NCI-H2081 (cell line): ENCODE measurements around the gene AFDN.

Source experiments
- DNase-seq, 2 experiments: peaks; one replicate each; lab custom pipeline; 2025; lab: John Stamatoyannopoulos, UW

The AFDN gene

DNA sequence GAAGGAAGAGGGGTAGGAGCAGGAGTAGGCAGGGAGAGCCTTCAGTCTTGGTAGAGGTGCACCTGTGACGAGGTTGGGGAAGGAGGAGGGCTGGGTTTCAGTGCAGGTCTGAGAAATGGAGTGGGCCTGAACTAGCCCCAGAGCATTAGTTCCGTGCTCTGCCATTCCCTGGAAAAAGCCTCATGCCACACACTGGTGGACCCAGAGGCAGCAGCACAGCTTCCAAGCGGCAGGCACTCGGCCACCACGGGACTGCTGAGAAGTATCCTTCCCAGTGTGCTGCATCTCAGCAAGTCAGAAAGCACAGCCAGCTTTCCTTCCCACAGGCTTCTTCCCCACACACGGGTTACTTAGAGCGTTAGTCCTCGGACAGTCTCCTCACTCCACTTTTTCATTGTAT is 93.5 kb downstream of the AFDN start:
- DNase-seq = no peak

DNA sequence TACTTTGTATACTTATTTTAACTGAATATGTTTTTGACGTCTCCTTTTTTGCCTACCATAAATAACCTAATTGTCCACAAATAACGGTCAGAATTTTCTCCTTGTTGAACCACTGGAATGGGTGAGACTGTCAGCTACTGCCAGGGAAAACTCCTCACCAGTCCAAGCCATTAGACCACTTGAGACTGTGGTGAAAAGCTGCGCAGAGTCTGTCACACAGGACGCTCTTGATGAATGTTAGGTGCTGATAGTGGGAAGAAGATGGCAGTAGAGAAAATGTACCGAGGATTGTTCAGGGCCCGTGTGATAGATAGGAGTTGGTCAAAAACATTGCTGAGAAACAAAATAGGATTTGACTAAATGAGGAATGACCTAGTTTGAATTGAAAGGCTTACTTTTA is 95.1 kb downstream of the AFDN start:
- no peak for DNase-seq

DNA sequence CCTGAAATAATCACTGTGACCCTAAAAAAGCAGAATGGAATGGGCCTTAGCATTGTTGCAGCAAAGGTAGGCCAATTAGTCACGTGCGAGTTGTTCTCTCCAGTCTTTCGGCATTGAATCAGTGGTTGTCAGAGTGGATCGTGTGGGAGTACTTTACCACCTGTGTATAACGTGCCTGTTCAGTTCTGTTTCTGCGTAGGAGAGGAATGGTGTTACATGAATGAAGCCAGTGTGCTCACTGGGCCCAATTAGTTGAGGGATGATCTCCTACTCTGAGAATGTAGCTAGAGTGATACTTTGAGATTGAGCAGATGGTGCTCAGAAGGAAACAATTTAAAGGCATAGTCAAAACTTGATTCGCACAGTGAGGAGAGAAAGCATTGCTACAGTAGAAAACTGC is 98.3 kb downstream of the AFDN start:
- DNase-seq = no peak

DNA sequence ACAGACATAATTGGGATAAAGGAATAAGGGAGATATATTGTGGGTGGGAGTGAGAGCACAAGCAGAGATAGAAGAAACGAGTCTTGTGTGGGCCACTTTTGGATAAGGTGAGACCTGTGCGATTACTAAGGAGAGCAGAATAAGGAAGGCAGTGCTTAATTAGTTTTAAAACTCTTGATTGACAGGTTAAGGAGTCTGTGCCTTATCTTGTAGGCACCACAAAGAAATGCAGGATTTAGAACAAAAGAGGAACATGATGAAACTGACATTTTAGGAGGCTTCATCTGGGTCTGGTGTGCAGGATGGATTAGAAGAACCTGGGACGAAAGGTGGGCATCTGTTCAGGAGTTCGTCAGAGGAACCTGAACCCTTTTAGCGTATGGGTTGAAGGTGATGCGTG is 100.5 kb downstream of the AFDN start:
- DNase-seq = no peak

DNA sequence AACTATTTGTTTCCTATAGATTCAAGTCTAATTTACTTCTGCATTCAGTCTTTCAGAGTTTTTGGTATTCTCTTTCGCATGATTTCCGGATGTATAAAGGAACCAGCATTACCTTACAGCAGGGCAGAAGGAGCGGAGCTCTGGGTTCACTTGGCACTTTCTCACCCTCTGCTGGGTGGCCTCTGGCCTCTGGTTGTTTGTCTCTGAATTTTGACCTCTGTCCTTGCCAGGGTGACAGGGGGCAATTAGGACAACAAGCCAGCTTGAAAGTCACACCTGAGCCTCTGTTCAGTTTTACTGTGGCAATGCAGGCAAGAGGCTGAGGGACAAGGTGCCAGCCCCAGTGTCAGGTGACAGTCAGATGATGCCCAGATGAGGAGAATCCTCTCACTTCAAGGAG is 101.4 kb downstream of the AFDN start:
- DNase-seq = no peak

DNA sequence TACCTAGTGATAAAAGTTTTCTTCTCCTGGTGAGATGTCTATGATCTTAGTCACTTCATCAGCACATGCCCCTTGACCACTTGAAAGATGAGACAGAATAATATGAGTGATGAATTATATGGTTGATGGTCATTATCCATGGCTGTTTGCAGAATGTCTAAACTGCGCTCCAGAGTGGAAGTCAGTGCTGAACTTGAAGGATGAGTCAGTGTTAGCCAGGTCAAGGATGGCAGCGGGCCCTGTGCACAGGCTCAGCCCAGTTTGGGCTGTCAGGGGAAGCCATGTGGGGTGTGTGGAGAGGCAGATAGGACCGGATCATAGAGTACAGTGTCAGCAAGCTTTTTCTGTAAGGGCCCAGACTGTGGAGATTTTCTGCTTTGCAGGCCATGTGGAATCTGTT is 103.6 kb downstream of the AFDN start:
- DNase-seq = no peak

DNA sequence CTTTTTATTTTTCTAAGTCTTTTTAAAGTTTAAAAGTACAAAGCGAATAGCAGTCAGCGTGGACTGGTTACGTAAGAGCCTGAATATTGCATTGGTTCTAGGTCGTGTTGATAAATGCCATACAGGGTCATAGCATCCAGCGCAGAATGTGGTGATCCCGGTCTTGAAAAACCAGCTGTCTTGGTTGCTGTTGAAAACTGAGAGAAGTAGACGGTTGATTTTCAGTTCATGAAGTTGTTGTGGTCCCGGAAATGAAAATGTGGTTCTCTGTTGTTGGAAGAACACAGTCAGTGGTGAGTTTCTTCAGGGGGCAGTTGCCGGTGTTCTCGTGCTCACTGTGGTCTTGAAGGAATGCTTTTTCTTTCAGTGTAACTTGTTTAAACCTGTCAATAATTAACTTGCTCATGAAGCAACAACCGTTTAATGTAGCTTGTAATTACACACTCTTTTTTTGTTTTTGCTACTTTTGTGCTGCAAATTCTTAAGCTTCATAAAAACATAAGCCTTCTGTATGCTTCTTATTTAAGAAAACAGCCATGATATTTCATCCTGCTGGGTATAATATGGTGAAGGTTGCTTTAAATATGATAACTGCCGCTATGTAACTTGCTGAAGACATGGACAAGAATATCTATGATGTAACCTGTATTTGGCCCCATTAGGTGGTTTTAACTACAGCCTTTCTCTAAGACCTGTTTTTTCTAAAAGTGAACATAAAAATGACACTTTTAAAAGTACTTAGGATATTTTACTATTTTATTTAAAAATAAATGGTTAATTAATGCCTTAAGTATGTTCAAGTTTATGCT is 106.0 kb downstream of the AFDN start:
- DNase-seq = no peak

DNA sequence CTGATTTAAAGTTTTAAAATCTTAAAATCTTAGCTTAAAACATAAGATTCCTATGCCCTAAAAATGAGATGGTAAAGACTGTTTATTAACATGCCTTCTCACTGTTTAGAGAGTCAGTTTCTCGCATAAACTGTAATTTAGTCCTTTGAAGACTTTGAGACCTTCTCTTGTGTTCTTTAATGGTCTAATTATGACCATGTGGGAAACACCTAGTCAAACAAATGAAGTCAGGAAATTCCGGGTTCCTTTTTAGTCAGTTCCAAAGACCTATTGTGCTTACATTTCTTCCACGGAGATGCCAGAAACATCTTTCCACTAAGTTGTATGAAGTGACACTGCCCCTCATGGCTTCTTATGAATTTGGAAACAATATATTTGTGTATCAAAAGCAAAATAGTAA is 106.6 kb downstream of the AFDN start:
- DNase-seq = no peak

GRCh38 chr6:167933847-167934246 is 107.1 kb downstream of the AFDN start:
- no peak for DNase-seq

DNA sequence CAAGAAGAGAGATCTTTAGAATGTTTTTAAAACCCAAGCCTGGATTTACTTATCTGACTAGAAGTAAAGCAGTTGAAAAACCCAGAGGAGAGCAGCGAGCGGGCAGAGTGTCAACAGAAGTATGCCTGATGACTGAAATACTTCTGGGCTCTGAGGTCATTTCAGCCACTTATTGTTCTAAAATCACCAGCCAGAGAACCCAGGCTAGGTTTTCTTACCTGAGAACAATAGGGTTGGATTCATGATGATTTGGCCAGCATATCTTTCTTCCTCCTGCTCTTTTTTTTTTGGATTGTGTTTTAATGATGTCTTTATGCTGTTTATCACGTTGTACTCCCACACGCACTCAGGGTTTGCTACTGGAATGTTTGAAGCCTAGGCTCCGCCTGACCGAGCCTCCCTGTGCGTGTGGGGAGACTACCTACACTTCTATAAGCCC is 107.7 kb downstream of the AFDN start:
- no peak for DNase-seq

- DNase-seq = no peak
These were observed 109.3 kb downstream of the AFDN start for GRCh38 chr6:167936051-167936450.

GRCh38 chr6:167937301-167937700 is 110.6 kb downstream of the AFDN start:
- no peak for DNase-seq

- DNase-seq = no peak
These were observed 111.5 kb downstream of the AFDN start for GRCh38 chr6:167937948-167938911.

DNA sequence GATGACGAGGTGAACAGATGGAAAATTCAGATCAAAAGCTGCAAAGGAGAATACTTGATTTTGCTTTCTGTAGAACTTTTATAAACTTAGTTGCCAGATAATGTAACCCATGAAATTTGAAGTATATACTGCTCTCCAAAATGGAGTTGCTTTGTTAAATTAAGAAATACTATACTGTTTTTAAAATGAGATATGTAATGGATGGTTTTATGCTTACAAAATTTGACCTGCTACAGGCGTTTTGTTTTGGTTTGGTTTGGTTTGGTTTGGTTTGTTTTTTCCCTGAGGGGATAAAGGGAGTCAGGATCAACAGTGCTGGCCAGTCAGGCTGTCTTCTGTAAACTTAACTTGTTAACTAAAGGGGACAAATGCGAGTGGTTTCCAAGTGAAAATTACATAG is 115.1 kb downstream of the AFDN start:
- DNase-seq = no peak

DNA sequence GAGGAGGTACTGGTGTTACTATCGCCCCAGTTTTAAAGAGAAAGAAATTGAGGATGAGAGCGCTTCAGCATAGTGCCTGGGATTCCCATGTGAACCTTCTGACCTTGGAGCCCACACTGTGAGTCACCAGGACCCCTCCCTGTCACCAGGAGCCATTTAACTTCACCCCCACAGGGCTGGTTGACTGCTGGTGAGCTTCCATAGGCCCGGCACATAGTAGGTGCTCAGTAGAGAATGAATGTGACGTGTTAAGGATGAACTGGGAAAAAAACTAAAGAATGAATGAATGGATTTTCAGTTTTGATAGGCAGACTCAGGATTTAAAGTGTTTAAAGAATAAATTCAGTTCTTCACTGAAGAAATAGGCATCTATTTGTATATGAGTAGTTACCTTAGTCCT is 117.4 kb downstream of the AFDN start:
- no peak for DNase-seq

DNA sequence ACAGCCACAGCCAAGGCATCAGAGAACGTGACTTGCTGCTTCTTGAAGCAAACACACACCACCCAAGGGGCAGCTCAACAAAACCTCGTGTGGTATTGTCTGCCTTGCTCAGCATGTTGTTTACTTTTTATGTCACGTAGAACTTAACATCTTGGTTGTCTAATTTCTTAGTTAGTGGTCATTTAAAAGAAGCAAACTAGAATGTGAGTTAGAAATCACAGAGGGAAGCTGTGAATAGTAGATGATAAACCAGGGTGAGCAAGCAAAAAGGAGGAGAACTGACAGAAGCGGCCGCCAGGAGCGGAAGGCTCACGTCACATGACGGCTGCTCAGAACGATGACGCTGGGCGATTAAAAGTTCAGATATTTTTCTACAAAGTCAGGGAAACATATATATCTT is 119.3 kb downstream of the AFDN start:
- no peak for DNase-seq

DNA sequence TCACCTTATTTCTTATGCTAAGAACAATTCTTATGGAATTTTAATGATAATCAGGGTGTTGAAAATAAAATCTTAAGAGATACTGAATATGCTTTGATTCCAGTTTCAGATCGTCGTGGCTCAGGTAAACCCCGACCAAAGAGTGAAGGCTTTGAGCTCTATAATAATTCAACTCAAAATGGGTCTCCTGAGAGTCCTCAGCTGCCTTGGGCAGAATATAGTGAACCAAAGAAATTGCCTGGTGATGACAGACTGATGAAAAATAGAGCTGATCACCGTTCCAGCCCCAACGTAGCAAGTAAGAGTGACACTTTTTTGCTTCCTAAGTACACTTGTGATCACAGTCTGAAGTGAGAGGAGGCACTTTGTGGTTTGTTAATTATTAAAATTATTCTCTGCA is 119.9 kb downstream of the AFDN start:
- no peak for DNase-seq

DNA sequence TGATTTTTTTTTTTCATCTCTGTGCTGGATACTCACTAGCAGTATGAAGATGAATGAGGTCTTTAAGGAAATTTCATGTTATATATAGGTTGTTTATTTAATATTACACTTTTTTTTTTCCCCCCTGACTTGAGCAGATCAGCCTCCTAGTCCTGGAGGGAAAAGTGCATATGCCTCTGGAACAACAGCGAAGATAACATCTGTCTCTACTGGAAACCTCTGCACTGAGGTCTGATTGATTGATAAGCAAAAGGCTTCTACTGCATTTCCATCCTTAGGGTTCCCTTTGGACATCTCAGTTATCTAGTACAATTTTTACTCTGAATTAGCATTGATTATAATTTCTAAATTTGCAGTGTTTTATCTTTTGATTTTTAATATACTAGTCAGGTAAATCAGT is 121.0 kb downstream of the AFDN start:
- DNase-seq = no peak

- DNase-seq = no peak
These were observed 122.0 kb downstream of the AFDN start for GRCh38 chr6:167948716-167949115.

DNA sequence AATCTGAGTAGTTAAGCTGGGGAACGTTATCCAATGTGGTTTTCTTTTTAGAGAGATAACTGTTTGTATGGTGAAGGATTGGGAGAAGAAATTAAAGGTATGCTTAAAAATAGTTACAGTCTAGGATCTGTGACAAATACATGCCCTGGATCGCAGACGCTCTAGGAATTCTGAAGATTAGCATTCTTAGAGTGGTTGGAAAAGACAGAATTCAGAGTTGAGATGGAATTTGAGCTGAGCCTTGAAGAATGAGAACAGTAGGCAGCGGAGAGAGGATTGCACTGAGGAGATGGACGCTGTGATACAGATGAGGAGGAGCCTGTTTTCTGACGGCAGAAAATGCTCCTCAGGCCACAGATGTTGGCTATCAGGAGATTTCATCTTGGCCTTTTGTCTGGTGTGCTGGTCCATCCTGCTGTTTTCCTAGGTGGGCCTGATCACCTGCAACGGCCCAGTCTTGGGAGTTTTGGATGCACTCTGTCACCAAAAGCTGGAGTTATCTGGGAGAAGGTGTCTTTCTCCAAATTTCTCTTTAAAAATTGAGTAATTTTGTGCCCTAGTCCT is 122.5 kb downstream of the AFDN start:
- no peak for DNase-seq

DNA sequence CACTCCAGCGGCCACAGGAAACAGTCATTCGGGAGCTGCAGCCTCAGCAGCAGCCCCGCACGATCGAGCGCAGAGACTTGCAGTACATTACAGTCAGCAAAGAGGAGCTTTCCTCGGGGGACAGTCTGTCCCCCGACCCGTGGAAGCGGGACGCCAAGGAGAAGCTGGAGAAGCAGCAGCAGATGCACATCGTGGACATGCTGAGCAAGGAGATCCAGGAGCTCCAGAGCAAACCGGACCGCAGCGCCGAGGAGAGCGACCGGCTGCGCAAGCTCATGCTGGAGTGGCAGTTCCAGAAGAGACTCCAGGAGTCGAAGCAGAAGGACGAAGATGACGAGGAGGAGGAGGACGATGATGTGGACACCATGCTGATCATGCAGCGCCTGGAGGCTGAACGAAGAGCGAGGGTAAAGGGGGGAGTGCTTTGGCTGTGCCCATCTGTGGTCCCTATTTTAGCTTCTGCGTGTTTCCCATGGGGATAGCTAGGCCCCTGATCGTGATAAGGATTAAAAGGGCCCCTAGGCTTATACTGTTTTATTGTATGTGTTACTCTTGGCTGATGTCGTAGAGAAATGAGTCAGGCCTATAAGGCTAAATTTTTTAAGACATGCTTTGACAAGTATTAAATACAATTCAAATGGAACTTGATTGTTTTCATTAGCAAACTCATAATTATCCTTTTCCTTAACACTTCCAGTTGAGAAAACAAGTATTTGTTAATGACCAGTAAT is 125.2 kb downstream of the AFDN start:
- no peak for DNase-seq

- no peak for DNase-seq
These were observed 125.8 kb downstream of the AFDN start for GRCh38 chr6:167952512-167952859.
